Osteocyte (in vitro differentiated cells): ENCODE results near the gene ODAD4. TPM values are rescaled to one million over a fixed set of nuclear protein-coding genes. Genes with fewer than 3 reads are reported as not detected.

ENCODE experiments used
- DNase-seq: peaks from one replicate; pipeline ENCODE4 v3.0.0; 2021; ENCODE audit warnings: mixed read lengths; ENCODE audit not compliant: unreplicated experiment; ENCODE audit errors: extremely low spot score
- H3K27ac Mint-ChIP-seq: one replicate; pipeline ENCODE4 v1.8.0; 2021; ENCODE audit warnings: mild to moderate bottlenecking, mixed read lengths; ENCODE audit not compliant: unreplicated experiment
- H3K27me3 Mint-ChIP-seq: one replicate; pipeline ENCODE4 v1.8.0; 2021; ENCODE audit warnings: mixed read lengths; ENCODE audit not compliant: unreplicated experiment
- H3K36me3 Mint-ChIP-seq: one replicate; pipeline ENCODE4 v1.8.0; 2021; ENCODE audit warnings: mixed read lengths; ENCODE audit not compliant: unreplicated experiment
- H3K4me1 Mint-ChIP-seq: one replicate; pipeline ENCODE4 v1.8.0; 2021; ENCODE audit warnings: mixed read lengths; ENCODE audit not compliant: unreplicated experiment
- H3K4me3 Mint-ChIP-seq: one replicate; pipeline ENCODE4 v1.8.0; 2021; ENCODE audit warnings: mild to moderate bottlenecking, moderate library complexity, mixed read lengths; ENCODE audit not compliant: unreplicated experiment
- H3K9me3 Mint-ChIP-seq: one replicate; pipeline ENCODE4 v1.8.0; 2021; ENCODE audit warnings: mixed read lengths; ENCODE audit not compliant: unreplicated experiment
- CTCF ChIP-seq: fragments of 200-600 bp; sonication (generic); IDR thresholded peaks from 2 replicates; pipeline ENCODE4 v1.5.0; 2021; ENCODE audit warnings: antibody characterized with exemption, mild to moderate bottlenecking, moderate library complexity
- total RNA-seq: library from RNA; stranded (reverse); gene quantifications from 2 replicates; pipeline ENCODE4 v1.2.1, GENCODE V29; 2021

ODAD4 gene
- total RNA-seq, 1 donor from 2014 or later = 2.5 TPM

- DNase-seq = no peak
- Mint-ChIP-seq H3K27me3 (no peaks in the 10 kb centered on the region), H3K27ac (no peak overlapping the region)
Observed at GRCh38 chr17:41896726-41897125, 33.7 kb upstream of the ODAD4 start.

GRCh38 chr17:41901646-41902045 is 28.8 kb upstream of the ODAD4 start:
- Mint-ChIP-seq H3K4me1 (no peaks in the 10 kb centered on the region), H3K4me3 (no peak overlapping the region), H3K27ac (no peak overlapping the region), H3K36me3 (peaks cover 50% of the 10 kb centered on the region), H3K9me3 (no peaks in the 10 kb centered on the region), H3K27me3 (no peaks in the 10 kb centered on the region)
- TF ChIP-seq CTCF = no peak
- no peak for DNase-seq

More at GRCh38 chr17:41896726-41897125, 33.7 kb upstream of the ODAD4 start:
- no peak for TF ChIP-seq CTCF
- Mint-ChIP-seq H3K36me3 (peaks cover 54% of the 10 kb centered on the region), H3K4me3 (no peak overlapping the region), H3K9me3 (no peaks in the 10 kb centered on the region), H3K4me1 (peaks cover 21% of the 10 kb centered on the region)

DNA sequence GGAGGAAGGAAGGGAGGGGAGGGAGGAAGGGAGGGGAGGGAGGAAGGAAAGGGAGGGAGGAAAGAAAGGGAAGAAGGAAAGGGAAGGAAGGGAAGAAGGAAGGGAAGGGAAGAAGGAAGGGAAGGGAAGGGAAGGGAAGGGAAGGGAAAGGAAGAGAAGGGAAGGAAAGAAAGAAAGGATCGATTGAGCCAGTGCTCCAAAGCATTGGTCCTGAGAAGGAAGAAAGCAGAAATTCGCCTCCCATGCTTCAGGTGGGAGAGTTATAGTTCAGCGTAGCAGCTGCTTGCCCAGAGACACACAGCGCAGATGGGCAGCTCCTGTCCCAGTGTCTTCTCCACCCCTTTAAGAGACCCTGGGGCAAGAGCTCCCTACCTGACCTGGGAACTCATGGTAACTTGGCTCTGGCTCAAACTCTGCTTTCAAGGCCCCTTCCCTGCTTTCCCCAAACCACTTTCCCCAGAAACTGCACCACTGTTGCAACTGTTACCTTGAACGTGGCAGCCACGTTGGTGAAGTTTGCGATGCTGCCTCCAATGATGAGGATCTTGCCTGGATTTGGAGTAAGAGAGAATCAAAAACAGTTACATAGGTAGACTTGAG is 26.1 kb upstream of the ODAD4 start:
- no peak for TF ChIP-seq CTCF
- Mint-ChIP-seq H3K27me3 (no peaks in the 10 kb centered on the region), H3K27ac (no peak overlapping the region), H3K9me3 (no peaks in the 10 kb centered on the region), H3K4me3 (no peak overlapping the region), H3K36me3 (peaks cover 37% of the 10 kb centered on the region), H3K4me1 (peaks cover 5% of the 10 kb centered on the region)
- DNase-seq = no peak

GRCh38 chr17:41905172-41905571 is 25.2 kb upstream of the ODAD4 start:
- Mint-ChIP-seq H3K36me3 (peaks cover 42% of the 10 kb centered on the region), H3K4me3 (no peak overlapping the region), H3K27ac (no peak overlapping the region), H3K27me3 (no peaks in the 10 kb centered on the region), H3K9me3 (no peaks in the 10 kb centered on the region), H3K4me1 (peaks cover 5% of the 10 kb centered on the region)
- TF ChIP-seq CTCF = no peak
- DNase-seq = no peak

DNA sequence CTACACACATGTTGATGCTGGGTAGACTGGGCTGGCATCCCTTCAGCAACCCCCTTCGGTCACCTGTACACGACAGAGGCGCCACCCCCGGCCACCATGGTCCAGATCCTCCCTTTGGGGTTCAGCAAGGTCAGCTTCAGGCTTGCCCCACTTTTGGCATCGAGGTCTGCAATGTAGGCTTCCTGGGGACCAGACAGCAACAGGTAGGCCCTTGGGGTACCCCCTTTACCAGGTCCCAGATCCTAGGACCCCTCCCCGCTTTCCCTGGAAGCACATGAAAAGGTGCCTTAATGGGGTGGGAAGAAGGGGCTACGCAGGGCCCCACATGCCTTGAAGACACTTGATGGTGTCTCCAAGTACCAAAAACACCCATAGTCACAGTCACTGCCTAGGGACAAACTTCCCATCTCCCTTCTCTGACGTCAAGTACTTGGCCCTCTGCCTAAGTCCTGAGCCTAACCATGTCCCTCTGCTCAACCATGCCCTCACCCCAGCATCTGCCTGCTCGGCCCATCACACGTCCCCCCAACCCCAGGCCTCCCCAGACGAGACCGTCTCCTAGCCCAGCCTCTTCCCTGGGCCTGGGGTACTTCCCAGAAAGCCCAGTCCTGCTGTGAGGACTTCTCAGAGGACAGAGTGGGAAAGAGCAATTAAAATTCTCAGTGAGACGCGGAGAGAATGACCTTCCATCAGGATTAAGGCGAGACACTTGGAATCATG is 23.8 kb upstream of the ODAD4 start:
- H3K4me1 Mint-ChIP-seq = peaks cover 8% of the 10 kb centered on the region
- no peak overlapping the region for H3K4me3 Mint-ChIP-seq
- TF ChIP-seq CTCF = no peak
- H3K27ac Mint-ChIP-seq = no peak overlapping the region
- DNase-seq = no peak
- peaks cover 42% of the 10 kb centered on the region for H3K36me3 Mint-ChIP-seq
- no peaks in the 10 kb centered on the region for H3K27me3 Mint-ChIP-seq
- no peaks in the 10 kb centered on the region for H3K9me3 Mint-ChIP-seq
